SK-N-SH (cell line): ENCODE results near the gene STON1.

ENCODE experiments used
- CHD2 ChIP-seq: fragments of 150-350 bp; IDR thresholded peaks from 2 replicates; pipeline ENCODE4 v1.6.1; 2018; ENCODE audit warnings: low read length; ENCODE audit not compliant: partially characterized antibody
- GATA2 ChIP-seq: sonication (generic); formaldehyde crosslinking; IDR thresholded peaks from 2 replicates; pipeline ENCODE4 v1.5.0; 2020; ENCODE audit warnings: mild to moderate bottlenecking, missing genetic modification reagents
- POLR2AphosphoS5 ChIP-seq: IDR thresholded peaks from 2 replicates; pipeline ENCODE4 v1.6.1; 2012; ENCODE audit warnings: low read depth, low read length
- SMC3 ChIP-seq: IDR thresholded peaks from 2 replicates; pipeline ENCODE4 v1.6.1; 2012; ENCODE audit warnings: low read depth, low read length, improper control_type of control experiment
- YY1 ChIP-seq: IDR thresholded peaks from 2 replicates; pipeline ENCODE4 v1.4.0; 2012; ENCODE audit warnings: low read depth, mild to moderate bottlenecking
- TF ChIP-seq, protein P1 (sequence below): IDR thresholded peaks from 2 replicates; pipeline ENCODE4; 2012
- TF ChIP-seq, protein P2 (sequence below): fragments of 200-600 bp; sonication (generic); IDR thresholded peaks from 2 replicates; pipeline ENCODE4 v1.6.1; 2017; ENCODE audit warnings: antibody characterized with exemption, mild to moderate bottlenecking, moderate library complexity

DNA sequence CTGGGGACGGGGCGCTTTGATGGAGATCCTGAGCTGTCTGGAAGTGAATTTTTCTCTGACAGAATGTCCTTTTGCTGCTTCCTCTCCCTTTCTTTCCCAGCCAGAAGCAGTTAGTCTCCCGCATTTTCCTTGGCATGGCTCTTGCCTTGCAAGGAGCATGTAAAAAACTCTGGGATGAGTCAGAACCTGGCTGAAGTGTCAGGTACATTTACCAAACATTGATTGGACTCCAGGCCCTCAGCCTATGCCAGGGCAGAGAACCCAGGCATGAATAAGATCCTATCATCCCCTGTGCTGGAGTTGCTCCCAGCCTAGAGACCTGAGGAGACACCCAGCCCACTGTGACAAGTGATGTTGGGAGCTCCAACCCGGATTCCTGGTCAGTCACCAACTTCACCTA, 21.6 kb downstream of the STON1 start:
- TF ChIP-seq GATA2 (CRISPR knock-in tag) (no peak), POLR2AphosphoS5 (no peak), YY1 (no peak), SMC3 (no peak), CHD2 (no peak)
- TF ChIP-seq, protein P1, sequence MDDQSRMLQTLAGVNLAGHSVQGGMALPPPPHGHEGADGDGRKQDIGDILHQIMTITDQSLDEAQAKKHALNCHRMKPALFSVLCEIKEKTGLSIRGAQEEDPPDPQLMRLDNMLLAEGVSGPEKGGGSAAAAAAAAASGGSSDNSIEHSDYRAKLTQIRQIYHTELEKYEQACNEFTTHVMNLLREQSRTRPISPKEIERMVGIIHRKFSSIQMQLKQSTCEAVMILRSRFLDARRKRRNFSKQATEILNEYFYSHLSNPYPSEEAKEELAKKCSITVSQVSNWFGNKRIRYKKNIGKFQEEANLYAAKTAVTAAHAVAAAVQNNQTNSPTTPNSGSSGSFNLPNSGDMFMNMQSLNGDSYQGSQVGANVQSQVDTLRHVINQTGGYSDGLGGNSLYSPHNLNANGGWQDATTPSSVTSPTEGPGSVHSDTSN: no peak
- TF ChIP-seq, protein P2, sequence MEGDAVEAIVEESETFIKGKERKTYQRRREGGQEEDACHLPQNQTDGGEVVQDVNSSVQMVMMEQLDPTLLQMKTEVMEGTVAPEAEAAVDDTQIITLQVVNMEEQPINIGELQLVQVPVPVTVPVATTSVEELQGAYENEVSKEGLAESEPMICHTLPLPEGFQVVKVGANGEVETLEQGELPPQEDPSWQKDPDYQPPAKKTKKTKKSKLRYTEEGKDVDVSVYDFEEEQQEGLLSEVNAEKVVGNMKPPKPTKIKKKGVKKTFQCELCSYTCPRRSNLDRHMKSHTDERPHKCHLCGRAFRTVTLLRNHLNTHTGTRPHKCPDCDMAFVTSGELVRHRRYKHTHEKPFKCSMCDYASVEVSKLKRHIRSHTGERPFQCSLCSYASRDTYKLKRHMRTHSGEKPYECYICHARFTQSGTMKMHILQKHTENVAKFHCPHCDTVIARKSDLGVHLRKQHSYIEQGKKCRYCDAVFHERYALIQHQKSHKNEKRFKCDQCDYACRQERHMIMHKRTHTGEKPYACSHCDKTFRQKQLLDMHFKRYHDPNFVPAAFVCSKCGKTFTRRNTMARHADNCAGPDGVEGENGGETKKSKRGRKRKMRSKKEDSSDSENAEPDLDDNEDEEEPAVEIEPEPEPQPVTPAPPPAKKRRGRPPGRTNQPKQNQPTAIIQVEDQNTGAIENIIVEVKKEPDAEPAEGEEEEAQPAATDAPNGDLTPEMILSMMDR: no peak
